Measurements from ENCODE around the gene CLDN9. TPM values are rescaled to one million over a fixed set of nuclear protein-coding genes. Genes with fewer than 3 reads are reported as not detected.

CLDN9 gene
- total RNA-seq, 1 donor from 2014 or later = 3.5 TPM

GRCh38 chr16:3058139-3059030, 45.7 kb downstream of the CLDN9 start:
- peak overlapping the region; percentile 94 for H3K4me3 ChIP-seq (ENCODE audit: low read depth, low read length)
- TF ChIP-seq, protein P1, sequence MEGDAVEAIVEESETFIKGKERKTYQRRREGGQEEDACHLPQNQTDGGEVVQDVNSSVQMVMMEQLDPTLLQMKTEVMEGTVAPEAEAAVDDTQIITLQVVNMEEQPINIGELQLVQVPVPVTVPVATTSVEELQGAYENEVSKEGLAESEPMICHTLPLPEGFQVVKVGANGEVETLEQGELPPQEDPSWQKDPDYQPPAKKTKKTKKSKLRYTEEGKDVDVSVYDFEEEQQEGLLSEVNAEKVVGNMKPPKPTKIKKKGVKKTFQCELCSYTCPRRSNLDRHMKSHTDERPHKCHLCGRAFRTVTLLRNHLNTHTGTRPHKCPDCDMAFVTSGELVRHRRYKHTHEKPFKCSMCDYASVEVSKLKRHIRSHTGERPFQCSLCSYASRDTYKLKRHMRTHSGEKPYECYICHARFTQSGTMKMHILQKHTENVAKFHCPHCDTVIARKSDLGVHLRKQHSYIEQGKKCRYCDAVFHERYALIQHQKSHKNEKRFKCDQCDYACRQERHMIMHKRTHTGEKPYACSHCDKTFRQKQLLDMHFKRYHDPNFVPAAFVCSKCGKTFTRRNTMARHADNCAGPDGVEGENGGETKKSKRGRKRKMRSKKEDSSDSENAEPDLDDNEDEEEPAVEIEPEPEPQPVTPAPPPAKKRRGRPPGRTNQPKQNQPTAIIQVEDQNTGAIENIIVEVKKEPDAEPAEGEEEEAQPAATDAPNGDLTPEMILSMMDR (conservative IDR thresholded peaks at IDR 0.05; ENCODE audit: low read depth, low read length) = peak; percentile 22
- DNase-seq (ENCODE audit: low read depth) = no peak

GRCh38 chr16:3059041-3059722, 46.5 kb downstream of the CLDN9 start:
- peak overlapping the region; percentile 94 for H3K4me3 ChIP-seq (ENCODE audit: low read depth, low read length)
- DNase-seq (ENCODE audit: low read depth) = no peak

GRCh38 chr16:3059723-3060242, 47.1 kb downstream of the CLDN9 start:
- no peak for DNase-seq (ENCODE audit: low read depth)
- TF ChIP-seq, protein P1 (conservative IDR thresholded peaks at IDR 0.05; ENCODE audit: low read depth, low read length) = no peak
- peak overlapping the region; percentile 94 for H3K4me3 ChIP-seq (ENCODE audit: low read depth, low read length)

More at GRCh38 chr16:3059041-3059722, 46.5 kb downstream of the CLDN9 start:
- TF ChIP-seq, protein P1 (conservative IDR thresholded peaks at IDR 0.05; ENCODE audit: low read depth, low read length) = peak; percentile 53

- H3K4me3 ChIP-seq (ENCODE audit: low read depth, low read length) = no peak overlapping the region
- DNase-seq (ENCODE audit: low read depth) = no peak
- TF ChIP-seq, protein P1 (conservative IDR thresholded peaks at IDR 0.05; ENCODE audit: low read depth, low read length) = no peak
Observed at GRCh38 chr16:3060339-3061127, 47.8 kb downstream of the CLDN9 start.

GRCh38 chr16:3062553-3062952, 49.8 kb downstream of the CLDN9 start:
- TF ChIP-seq, protein P1 (conservative IDR thresholded peaks at IDR 0.05; ENCODE audit: low read depth, low read length) = no peak

GRCh38 chr16:3063625-3064386, 51.1 kb downstream of the CLDN9 start:
- TF ChIP-seq, protein P1 (conservative IDR thresholded peaks at IDR 0.05; ENCODE audit: low read depth, low read length) = no peak
- H3K4me3 ChIP-seq (ENCODE audit: low read depth, low read length) = no peak overlapping the region
- no peak for DNase-seq (ENCODE audit: low read depth)

More at GRCh38 chr16:3062553-3062952, 49.8 kb downstream of the CLDN9 start:
- DNase-seq (ENCODE audit: low read depth) = no peak
- no peak overlapping the region for H3K4me3 ChIP-seq (ENCODE audit: low read depth, low read length)
